Testis (tissue), 3 donors: ENCODE results near the gene ATP8A1. TPM values are rescaled to one million over a fixed set of nuclear protein-coding genes. Genes with fewer than 3 reads are reported as not detected.

Experiments used
- DNase-seq: peaks from one replicate; pipeline ENCODE4 v3.0.0-alpha.2; 2019
- H3K27ac ChIP-seq, 2 donors: fragments of 200-600 bp; sonication (generic); one replicate each; pipeline ENCODE4 v1.5.1; 2019
- H3K27me3 ChIP-seq: fragments of 200-600 bp; sonication (generic); one replicate; pipeline ENCODE4 v1.5.1; 2019
- H3K36me3 ChIP-seq: fragments of 200-600 bp; sonication (generic); one replicate; pipeline ENCODE4 v1.5.1; 2017; ENCODE audit warnings: low read depth; ENCODE audit errors: missing control alignments
- H3K4me1 ChIP-seq: fragments of 200-600 bp; sonication (generic); one replicate; pipeline ENCODE4 v1.5.1; 2019
- H3K4me3 ChIP-seq, 2 donors: fragments of 200-600 bp; sonication (generic); one replicate each; pipeline ENCODE4 v1.5.1; 2017 to 2019
- H3K9me3 ChIP-seq: fragments of 200-600 bp; sonication (generic); one replicate; pipeline ENCODE4 v1.5.1; 2017
- CTCF ChIP-seq, 3 experiments: fragments of 450-650 bp in 2 of 3; fragments of 200-600 bp in 1 of 3; sonication (generic) in 1 of 3; IDR thresholded peaks; one replicate each; pipeline ENCODE4 v1.5.1; 2016 to 2019; ENCODE audit warnings: antibody characterized with exemption in 3 of 3, mild to moderate bottlenecking in 2 of 3, moderate library complexity in 1 of 3
- POLR2A ChIP-seq: fragments of 450-650 bp; IDR thresholded peaks from one replicate; pipeline ENCODE4 v1.6.1; 2017; ENCODE audit warnings: antibody characterized with exemption, mild to moderate bottlenecking, moderate library complexity
- WGBS, 2 donors: methylation state at CpG; one replicate each; pipeline ENCODE4 v1.1.5; 2018; 5-methylcytosine and 5-hydroxymethylcytosine counted together
- intact Hi-C: fragments of 100-400 bp; cut with DNase I; formaldehyde crosslinking; loops from one replicate; pipeline ENCODE4 v1.15.1; 2023; ENCODE audit warnings: low total_unique reads
- polyA plus RNA-seq: library from polyadenylated mRNA; stranded (reverse); fragments of 350-450 nt; fragmentation: Illumina TruSeq; extraction: RNeasy Lipid Tissue Mini Kit (QIAGEN cat#74804); gene quantifications from one replicate; pipeline ENCODE4 v1.2.3, GENCODE V29; 2014; ENCODE audit warnings: low read depth, low replicate concordance; ENCODE audit not compliant: insufficient read depth
- total RNA-seq, 2 donors: library from RNA; depleted of rRNA; stranded (reverse); fragments of >200 nt; gene quantifications; one replicate each; pipeline ENCODE4 v1.2.3, GENCODE V29; 2016

Gene ATP8A1
- total and polyA plus RNA-seq, 3 donors from 2014 or later: 5.5 to 32.5 (median 18.8) TPM

- 64 to 69% methylated on average over 5 of the region's 5 CpGs for WGBS, 2 donors
Observed at GRCh38 chr4:42515156-42515884, 141.6 kb downstream of the ATP8A1 start.

GRCh38 chr4:42513748-42514492, 143.0 kb downstream of the ATP8A1 start:
- Histone ChIP-seq H3K36me3 (no peaks in the 10 kb centered on the region), H3K9me3 (no peaks in the 10 kb centered on the region), H3K4me1 (no peaks in the 10 kb centered on the region), H3K27ac (no peak overlapping the region), H3K4me3 (no peak overlapping the region), H3K27me3 (no peaks in the 10 kb centered on the region)
- 92 to 93% methylated on average over 5 of the region's 5 CpGs for WGBS, 2 donors
- TF ChIP-seq POLR2A: no peak
- TF ChIP-seq CTCF (IDR thresholded peaks at IDR 0.05): no peak
- intact Hi-C loops: no loop called here
- DNase-seq: no peak

More at GRCh38 chr4:42515156-42515884, 141.6 kb downstream of the ATP8A1 start:
- no peaks in the 10 kb centered on the region for H3K4me1 ChIP-seq
- H3K9me3 ChIP-seq: no peaks in the 10 kb centered on the region
- DNase-seq: no peak
- intact Hi-C loops: loop anchor here (5.0 kb wide), 1 partner anchor 233 kb away; no protein-coding TSS in a partner anchor
- H3K27me3 ChIP-seq: no peaks in the 10 kb centered on the region
- H3K36me3 ChIP-seq: no peaks in the 10 kb centered on the region
- TF ChIP-seq CTCF (IDR thresholded peaks at IDR 0.05) (no peak), POLR2A (no peak)
- no peak overlapping the region for H3K4me3 ChIP-seq
- H3K27ac ChIP-seq: no peak overlapping the region

GRCh38 chr4:42512226-42512625, 144.7 kb downstream of the ATP8A1 start:
- intact Hi-C loops: no loop called here
- no peak for DNase-seq
- Histone ChIP-seq H3K36me3 (no peaks in the 10 kb centered on the region), H3K4me3 (no peak overlapping the region), H3K27me3 (no peaks in the 10 kb centered on the region), H3K27ac (no peak overlapping the region), H3K9me3 (no peaks in the 10 kb centered on the region), H3K4me1 (no peaks in the 10 kb centered on the region)
- TF ChIP-seq CTCF (IDR thresholded peaks at IDR 0.05): no peak
- no peak for TF ChIP-seq POLR2A
- 95% methylated on average over 3 of the region's 3 CpGs for WGBS, 2 donors

GRCh38 chr4:42510225-42510624, 146.7 kb downstream of the ATP8A1 start:
- Histone ChIP-seq H3K4me1 (no peaks in the 10 kb centered on the region), H3K36me3 (no peaks in the 10 kb centered on the region), H3K27me3 (no peaks in the 10 kb centered on the region), H3K4me3 (no peak overlapping the region), H3K9me3 (no peaks in the 10 kb centered on the region), H3K27ac (no peak overlapping the region)
- intact Hi-C loops: no loop called here
- TF ChIP-seq CTCF (IDR thresholded peaks at IDR 0.05) (no peak), POLR2A (no peak)
- DNase-seq: no peak
